Heart left ventricle (tissue), 16 donors: ENCODE results near the gene HAUS8. TPM values are rescaled to one million over a fixed set of nuclear protein-coding genes. Genes with fewer than 3 reads are reported as not detected.

Source experiments
- ATAC-seq, 4 donors: fragments of 200-7000 bp; cut with Tn5 transposase; one replicate each; pipeline ENCODE4 v1.9.1; 2020 to 2022; ENCODE audit warnings: moderate library complexity in 4 of 4, mild to moderate bottlenecking in 3 of 4, moderate number of reproducible peaks in 1 of 4
- DNase-seq, 5 donors: peaks; one replicate each; pipeline ENCODE4 v3.0.0-alpha.2; 2020
- H3K27ac ChIP-seq, 12 donors: fragments of 200-600 bp; sonication (generic) in 4 of 12; one replicate each; pipeline versions ENCODE4 v1.5.0 to v1.8.0; 2016 to 2022; ENCODE audit warnings: mild to moderate bottlenecking in 2 of 12
- H3K27me3 ChIP-seq, 9 donors: fragments of 200-600 bp; sonication (generic) in 2 of 9; one replicate each; pipeline versions ENCODE4 v1.5.1 to v1.8.0; 2016 to 2022; ENCODE audit warnings: mild to moderate bottlenecking in 3 of 9
- H3K36me3 ChIP-seq, 9 donors: fragments of 200-600 bp; sonication (generic) in 2 of 9; one replicate each; pipeline versions ENCODE4 v1.5.0 to v1.8.0; 2018 to 2022; ENCODE audit warnings: mild to moderate bottlenecking in 2 of 9
- H3K4me1 ChIP-seq, 12 donors: fragments of 200-600 bp; sonication (generic) in 4 of 12; one replicate each; pipeline versions ENCODE4 v1.5.0 to v1.8.0; 2016 to 2022; ENCODE audit warnings: mild to moderate bottlenecking in 3 of 12
- H3K4me3 ChIP-seq, 12 donors: fragments of 200-600 bp; sonication (generic) in 4 of 12; one replicate each; pipeline versions ENCODE4 v1.5.0 to v1.8.0; 2017 to 2022; ENCODE audit warnings: mild to moderate bottlenecking in 9 of 12, moderate library complexity in 4 of 12
- H3K9me3 ChIP-seq, 12 donors: fragments of 200-600 bp; sonication (generic) in 4 of 12; one replicate each; pipeline versions ENCODE4 v1.5.0 to v1.8.0; 2016 to 2022; ENCODE audit warnings: mild to moderate bottlenecking in 1 of 12
- POLR2A ChIP-seq, 2 donors: fragments of 450-650 bp; IDR thresholded peaks; one replicate each; pipeline ENCODE4 v1.6.1; 2017; ENCODE audit warnings: antibody characterized with exemption in 2 of 2, mild to moderate bottlenecking in 2 of 2, moderate library complexity in 2 of 2
- WGBS, 4 donors: extraction: QIAGEN DNeasy Blood & Tissue Kit in 2 of 4; methylation state at CpG; one replicate each; pipeline versions ENCODE4 v1.1.5 to v1.1.7; 2013 to 2018; 5-methylcytosine and 5-hydroxymethylcytosine counted together
- intact Hi-C, 10 donors: fragments of 100-400 bp; cut with DNase I; formaldehyde crosslinking; loops; one replicate each; pipeline versions ENCODE4 v1.11.1 to v1.14.2; 2022
- polyA plus RNA-seq, 2 donors: library from polyadenylated mRNA; stranded (reverse); fragments of 200-250 nt; gene quantifications; one replicate each; pipeline ENCODE4 v1.2.3, GENCODE V29; 2013
- total RNA-seq, 9 donors: library from RNA; depleted of rRNA in 2 of 9; stranded (reverse); fragments of >200 nt in 2 of 9; fragmentation: NEBNext Ultra II Directional in 3 of 9; extraction: Animal tissue kit (Norgen Biotek cat#: 25700) in 3 of 9; gene quantifications; one replicate each; pipeline versions ENCODE4 v1.1.0 to v1.2.4, GENCODE V29; 2016 to 2023
- TF ChIP-seq, protein P1 (sequence below), 12 donors: fragments of 200-600 bp; sonication (generic) in 4 of 12; IDR thresholded peaks; one replicate each; pipeline versions ENCODE4 v1.5.0 to v1.8.0; 2018 to 2022; ENCODE audit warnings: antibody characterized with exemption in 12 of 12, mild to moderate bottlenecking in 5 of 12
- donor health status: ischemic (EF 13 %, LVEDD 7.1; RV severe dilation, severe dysfunction).
- donor health status: healthy with polysubstance abuse.
- donor health status: DM: no; HTN: yes; CAD: no.
- donor health status: DM: no; HTN: no; CAD: no.
- donor health status: ischemic (EF 25% LVEDD 6.9; RV normal size, moderate dysfunction).
- donor health status: ischemic (EF 25% LVEDD 5.7; RV mildly dilated, moderate dysfunction).
- donor health status: healthy.
- donor health status: DM: yes; HTN: yes; CAD: no.
- donor health status: ischemic (EF 35%, LVEDD 5.7; RV mildly dilated, moderate dysfunction).
- donor health status: nonischemic (EF 11% LVEDD 7.7; RV severe dilation, severe dysfunction).
- donor health status: DM: yes; HTN: yes; CAD: no.
- donor health status: PGD.
- donor health status: ischemic (EF 29% LVEDD 5.4; RV normal size, mild dysfunction).
- donor health status: nonischemic (EF 23%, LVEDD 6.1; RV moderate dilation, normal function).

Gene HAUS8
- total and polyA plus RNA-seq, 11 donors = 2.1 to 9.2 (median 4.7) TPM

DNA sequence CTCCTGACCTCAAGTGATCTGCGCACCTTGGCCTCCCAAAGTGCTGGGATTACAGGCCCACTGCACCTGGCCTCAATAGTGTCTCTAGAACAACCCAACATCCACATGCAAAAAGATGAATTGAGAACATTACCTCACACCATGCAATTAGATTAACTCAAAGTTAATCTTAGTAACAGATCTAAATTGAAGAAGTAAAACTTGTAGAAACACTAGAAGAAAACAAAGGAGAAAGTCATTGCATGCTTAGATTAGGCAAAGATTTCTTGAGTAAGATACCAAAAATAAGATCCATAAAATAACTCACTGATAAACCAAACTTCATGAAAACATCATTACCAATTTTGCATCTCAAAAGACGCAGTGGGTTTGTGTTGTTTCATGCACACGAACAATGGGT lies 51.4 kb downstream of the HAUS8 start:
- Histone ChIP-seq H3K4me1 (peaks cover 0 to 38% (median 2%) of the 10 kb centered on the region in 12 donors), H3K27me3 (peaks cover 3 to 43% (median 29%) of the 10 kb centered on the region in 9 donors), H3K9me3 (peaks cover 0 to 23% (median 11%) of the 10 kb centered on the region in 12 donors), H3K4me3 (no peak overlapping the region), H3K27ac (no peak overlapping the region), H3K36me3 (no peaks in the 10 kb centered on the region)
- intact Hi-C loops = no loop called here
- DNase-seq (no peak), ATAC-seq (no peak)
- WGBS, 4 donors = 79 to 95% (median 89%) methylated on average over 3 of the region's 3 CpGs
- no peak for TF ChIP-seq POLR2A (IDR thresholded peaks at IDR 0.05)
- TF ChIP-seq, protein P1, sequence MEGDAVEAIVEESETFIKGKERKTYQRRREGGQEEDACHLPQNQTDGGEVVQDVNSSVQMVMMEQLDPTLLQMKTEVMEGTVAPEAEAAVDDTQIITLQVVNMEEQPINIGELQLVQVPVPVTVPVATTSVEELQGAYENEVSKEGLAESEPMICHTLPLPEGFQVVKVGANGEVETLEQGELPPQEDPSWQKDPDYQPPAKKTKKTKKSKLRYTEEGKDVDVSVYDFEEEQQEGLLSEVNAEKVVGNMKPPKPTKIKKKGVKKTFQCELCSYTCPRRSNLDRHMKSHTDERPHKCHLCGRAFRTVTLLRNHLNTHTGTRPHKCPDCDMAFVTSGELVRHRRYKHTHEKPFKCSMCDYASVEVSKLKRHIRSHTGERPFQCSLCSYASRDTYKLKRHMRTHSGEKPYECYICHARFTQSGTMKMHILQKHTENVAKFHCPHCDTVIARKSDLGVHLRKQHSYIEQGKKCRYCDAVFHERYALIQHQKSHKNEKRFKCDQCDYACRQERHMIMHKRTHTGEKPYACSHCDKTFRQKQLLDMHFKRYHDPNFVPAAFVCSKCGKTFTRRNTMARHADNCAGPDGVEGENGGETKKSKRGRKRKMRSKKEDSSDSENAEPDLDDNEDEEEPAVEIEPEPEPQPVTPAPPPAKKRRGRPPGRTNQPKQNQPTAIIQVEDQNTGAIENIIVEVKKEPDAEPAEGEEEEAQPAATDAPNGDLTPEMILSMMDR (IDR thresholded peaks at IDR 0.05) = no peak

- TF ChIP-seq, protein P1 (IDR thresholded peaks at IDR 0.05) = no peak
- no peak for TF ChIP-seq POLR2A (IDR thresholded peaks at IDR 0.05)
- 81 to 93% (median 86%) methylated on average over 7 of the region's 7 CpGs for WGBS, 4 donors
- H3K9me3 ChIP-seq = peaks cover 0 to 23% (median 11%) of the 10 kb centered on the region in 12 donors
- H3K4me3 ChIP-seq = no peak overlapping the region
- ATAC-seq (no peak), DNase-seq (no peak)
- H3K4me1 ChIP-seq = peaks cover 0 to 38% (median 2%) of the 10 kb centered on the region in 12 donors
- intact Hi-C loops = no loop called here
- peak overlapping the region in 2 of 12 donors; percentile 23 to 60 for H3K27ac ChIP-seq
- peaks cover 3 to 37% (median 28%) of the 10 kb centered on the region in 9 donors for H3K27me3 ChIP-seq
- no peaks in the 10 kb centered on the region for H3K36me3 ChIP-seq
These were observed 52.5 kb downstream of the HAUS8 start for GRCh38 chr19:17022738-17023137.

GRCh38 chr19:17021793-17022590 lies 53.3 kb downstream of the HAUS8 start:
- DNase-seq (no peak), ATAC-seq (peak in 3 of 4 donors; percentile 41 to 55 (median 54))
- Histone ChIP-seq H3K36me3 (no peaks in the 10 kb centered on the region), H3K27me3 (peaks cover 3 to 29% (median 20%) of the 10 kb centered on the region in 9 donors), H3K27ac (peak overlapping the region in 2 of 12 donors; percentile 23 to 60), H3K4me1 (peaks cover 0 to 38% (median 2%) of the 10 kb centered on the region in 12 donors), H3K9me3 (peaks cover 0 to 23% (median 11%) of the 10 kb centered on the region in 12 donors), H3K4me3 (no peak overlapping the region)
- 65 to 83% (median 76%) methylated on average over 5 to 12 of the region's 12 CpGs for WGBS, 4 donors
- TF ChIP-seq, protein P1 (IDR thresholded peaks at IDR 0.05) = no peak
- no peak for TF ChIP-seq POLR2A (IDR thresholded peaks at IDR 0.05)
- intact Hi-C loops = no loop called here

DNA sequence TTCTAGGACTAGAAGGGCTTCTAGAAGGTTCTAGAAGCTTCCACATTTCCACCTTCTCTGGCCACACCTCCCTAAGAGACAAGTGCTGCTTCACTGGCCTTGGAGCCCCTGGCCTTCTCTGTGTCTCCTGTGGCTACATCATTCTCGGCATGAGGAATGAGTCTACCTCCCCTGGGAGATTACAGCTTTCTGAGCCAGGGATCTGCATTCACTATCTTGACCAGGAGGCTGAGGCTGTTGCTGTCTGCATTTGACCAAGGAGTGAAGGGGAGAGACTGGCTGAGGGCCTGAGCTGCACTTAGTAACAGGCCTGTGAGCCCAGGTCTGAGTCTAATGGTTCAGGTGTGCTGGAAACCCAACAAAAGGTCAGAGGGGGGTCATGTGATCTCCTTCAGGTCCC lies 53.9 kb downstream of the HAUS8 start:
- TF ChIP-seq POLR2A (IDR thresholded peaks at IDR 0.05) = no peak
- TF ChIP-seq, protein P1 (IDR thresholded peaks at IDR 0.05) = no peak
- no peaks in the 10 kb centered on the region for H3K36me3 ChIP-seq
- no peak for ATAC-seq
- peaks cover 0 to 23% (median 11%) of the 10 kb centered on the region in 12 donors for H3K9me3 ChIP-seq
- H3K4me3 ChIP-seq = no peak overlapping the region
- intact Hi-C loops = no loop called here
- no peak overlapping the region for H3K27ac ChIP-seq
- no peak for DNase-seq
- H3K27me3 ChIP-seq = peaks cover 3 to 27% (median 16%) of the 10 kb centered on the region in 9 donors
- H3K4me1 ChIP-seq = peaks cover 0 to 37% (median 2%) of the 10 kb centered on the region in 12 donors
- 57 to 80% (median 69%) methylated on average over 1 of the region's 1 CpG for WGBS, 4 donors
